Stimulated activated CD4-positive, alpha-beta T cell treated with anti-CD3 and anti-CD28 coated beads, Interleukin-1b, Interleukin-23, amount 100 ng/mL, for 4 hours (primary cell): ENCODE data around the gene PIAS4.
A peak's percentile ranks its signal among the peaks of the same experiment; 100 is the strongest.
"Not testable (repeated sequence)": the region's sequence is repeated elsewhere in the genome, so short reads cannot be mapped to it uniquely, and the experiment has no call there.

ENCODE experiments used
- DNase-seq, 2 donors: peaks; one replicate each; pipeline ENCODE4 v3.0.0-alpha.2; 2020; ENCODE audit warnings: low read depth in 2 of 2

Gene PIAS4

DNA sequence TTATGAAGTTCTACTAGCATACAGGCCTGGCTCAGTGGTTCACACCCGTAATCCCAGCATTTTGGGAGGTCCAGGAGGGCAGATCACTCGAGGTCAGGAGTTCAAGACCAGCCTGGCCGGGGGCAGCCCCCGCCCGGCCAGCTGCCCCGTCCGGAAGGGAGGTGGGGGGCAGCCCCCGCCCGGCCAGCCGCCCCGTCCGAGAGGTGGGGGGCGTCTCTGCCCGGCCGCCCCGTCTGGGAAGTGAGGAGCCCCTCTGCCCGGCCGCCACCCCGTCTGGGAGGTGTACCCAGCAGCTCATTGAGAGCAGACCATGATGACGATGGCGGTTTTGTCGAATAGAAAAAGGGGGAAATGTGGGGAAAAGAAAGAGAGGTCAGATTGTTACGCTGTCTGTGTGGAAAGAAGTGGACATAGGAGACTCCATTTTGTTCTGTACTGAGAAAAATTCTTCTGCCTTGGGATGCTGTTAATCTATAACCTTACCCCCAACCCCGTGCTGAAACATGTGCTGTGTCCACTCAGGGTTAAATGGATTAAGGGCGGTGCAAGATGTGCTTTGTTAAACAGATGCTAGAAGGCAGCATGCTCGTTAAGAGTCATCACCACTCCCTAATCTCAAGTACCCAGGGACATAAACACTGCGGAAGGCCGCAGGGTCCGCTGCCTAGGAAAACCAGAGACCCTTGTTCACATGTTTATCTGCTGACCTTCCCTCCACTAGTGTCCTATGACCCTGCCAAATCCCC, 8.7 kb upstream of the PIAS4 start:
- DNase-seq, result not testable (repeated sequence)

DNA sequence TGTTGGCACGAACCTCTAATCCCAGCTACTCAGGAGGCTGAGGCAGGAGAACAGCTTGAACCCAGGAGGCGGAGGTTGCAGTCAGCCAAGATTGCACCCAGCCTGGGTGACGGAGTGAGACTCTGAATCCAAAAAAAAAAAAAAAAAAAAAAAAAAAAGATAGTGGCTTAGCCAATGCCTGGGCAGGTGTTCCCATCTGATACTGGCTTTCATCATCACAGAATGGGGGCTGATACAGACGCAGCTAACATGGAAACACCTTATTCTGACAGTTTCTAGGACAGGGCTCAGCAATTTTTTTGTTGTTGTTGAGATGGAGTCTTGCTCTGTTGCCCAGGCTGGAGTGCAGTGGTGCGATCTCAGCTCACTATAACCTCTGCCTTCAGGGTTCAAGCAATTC, 6.7 kb upstream of the PIAS4 start:
- DNase-seq, result not testable (repeated sequence)

DNA sequence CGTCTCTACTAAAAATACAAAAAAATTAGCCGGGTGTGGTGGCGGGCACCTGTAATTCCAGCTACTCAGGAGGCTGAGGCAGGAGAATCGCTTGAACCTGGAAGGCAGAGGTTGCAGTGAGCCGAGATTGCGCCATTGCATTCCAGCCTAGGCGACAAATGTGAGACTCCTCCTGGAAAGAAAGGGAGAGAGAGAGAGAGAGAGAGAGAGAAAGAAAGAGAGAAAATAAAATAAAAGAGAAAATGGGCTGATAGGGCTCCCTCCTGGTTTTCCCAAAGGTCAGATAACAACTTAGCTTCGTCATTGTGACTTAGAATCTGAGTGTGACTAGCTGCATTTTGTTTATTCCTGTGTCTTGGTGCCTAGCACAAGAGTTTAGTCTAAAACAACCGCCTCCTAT, 2.1 kb upstream of the PIAS4 start:
- DNase-seq, result not testable (repeated sequence)

DNA sequence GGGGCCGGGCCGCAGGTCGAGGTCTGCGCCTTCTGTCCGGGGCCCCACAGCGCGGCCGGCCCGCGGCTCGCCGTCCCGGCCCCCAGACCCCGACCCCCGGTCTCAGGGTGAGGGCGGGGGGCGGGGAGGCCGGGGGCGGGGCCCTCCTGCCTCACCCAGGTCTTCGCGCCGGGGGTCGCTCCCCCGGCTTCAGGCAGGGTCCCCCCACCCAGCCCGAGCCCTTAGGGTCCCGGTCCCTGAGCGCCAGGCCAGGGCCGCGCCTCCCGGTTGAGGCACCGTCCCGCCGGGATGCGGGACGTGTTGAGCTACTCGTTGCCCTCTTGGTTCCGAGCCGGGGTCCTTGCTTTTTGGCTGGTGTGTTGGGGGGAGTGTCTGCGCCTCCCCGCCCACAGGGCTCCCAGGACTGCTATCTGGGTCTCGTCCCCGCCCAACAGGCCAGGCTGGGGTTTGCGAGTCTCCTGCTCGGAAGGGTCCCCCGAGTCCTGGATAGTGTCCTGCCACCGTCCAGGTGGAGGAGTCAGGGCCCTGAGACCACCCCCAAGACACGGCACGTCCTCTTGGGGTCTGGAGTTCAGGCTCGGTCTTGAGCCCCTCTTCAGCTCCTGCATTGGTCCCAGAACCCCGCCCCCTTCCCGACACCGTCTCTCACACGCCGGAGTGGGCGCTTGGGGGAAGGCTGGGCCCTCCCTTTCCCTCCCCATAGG, 452 bp downstream of the PIAS4 start:
- no peak for DNase-seq

DNA sequence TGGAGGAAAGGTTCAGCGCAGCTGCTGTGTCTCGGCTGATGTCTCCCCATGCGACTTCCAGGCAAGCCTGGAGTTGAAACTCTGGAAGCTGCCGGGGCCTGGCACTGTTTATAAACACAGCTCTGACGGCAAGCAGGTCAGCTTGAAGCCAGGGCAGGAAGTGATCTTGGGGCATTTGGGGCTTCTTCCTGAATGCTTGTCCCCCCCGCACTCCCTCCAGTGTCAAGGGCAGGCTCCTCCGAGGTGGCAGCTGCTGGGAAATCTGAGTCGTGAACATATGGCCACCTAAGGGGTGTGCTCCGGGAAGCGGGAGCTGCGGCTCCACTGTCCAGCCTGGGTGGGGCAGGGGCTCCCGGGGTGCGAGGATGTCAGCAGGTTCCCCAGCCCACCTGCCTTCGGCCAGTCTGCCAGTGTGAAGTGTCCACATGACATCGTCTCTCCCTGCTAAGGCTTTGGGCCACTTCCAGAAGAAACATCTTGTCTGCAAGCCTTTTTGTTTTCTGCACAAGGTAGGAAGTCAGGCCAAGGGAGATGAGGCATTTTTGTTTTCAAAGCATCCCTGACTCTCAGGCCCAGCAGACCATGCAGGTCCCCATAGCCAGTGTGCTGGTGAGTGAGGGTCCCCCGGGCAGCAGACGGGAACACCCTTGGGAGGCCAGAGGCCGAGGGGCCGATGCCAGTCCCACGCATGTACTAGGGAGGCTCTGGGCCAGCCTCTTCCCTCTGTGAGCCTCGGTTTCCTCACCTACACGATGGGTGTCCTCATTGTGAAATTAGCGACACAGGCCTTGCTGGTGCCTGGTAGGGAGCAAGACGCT, 2.7 kb downstream of the PIAS4 start:
- DNase-seq, result no peak

DNA sequence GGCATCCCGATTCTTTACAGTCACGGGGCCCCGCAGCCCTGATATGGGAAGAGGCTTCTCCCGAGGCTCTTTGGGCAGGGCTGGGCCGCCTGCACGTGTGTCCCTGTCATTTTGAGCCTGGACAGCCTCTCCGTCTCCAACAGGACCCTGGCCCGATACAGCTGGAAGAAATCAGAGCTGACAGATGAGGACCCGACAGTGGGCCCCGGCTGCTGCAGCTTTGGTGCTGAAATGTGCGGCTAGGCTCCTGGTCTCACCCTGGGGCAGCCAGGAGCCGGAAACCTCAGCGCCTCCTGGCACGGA, 3.2 kb downstream of the PIAS4 start:
- no peak for DNase-seq

DNA sequence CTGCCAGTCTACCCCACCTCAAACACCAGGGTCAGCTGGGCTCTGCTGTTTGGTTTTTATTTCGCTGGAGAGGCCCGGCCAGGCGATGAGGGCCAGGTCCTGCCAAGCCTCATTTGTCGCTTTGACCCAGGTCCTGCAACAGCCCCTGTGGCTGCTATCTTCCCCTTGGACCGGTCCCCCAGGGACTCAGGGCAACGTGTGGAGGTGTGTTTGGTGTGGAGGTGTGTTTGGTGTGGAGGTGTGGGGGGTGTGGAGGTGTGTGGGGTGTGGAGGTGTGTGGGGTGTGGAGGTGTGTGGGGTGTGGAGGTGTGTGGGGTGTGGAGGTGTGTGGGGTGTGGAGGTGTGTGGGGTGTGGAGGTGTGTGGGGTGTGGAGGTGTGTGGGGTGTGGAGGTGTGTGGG, 3.9 kb downstream of the PIAS4 start:
- not testable (repeated sequence) for DNase-seq

DNA sequence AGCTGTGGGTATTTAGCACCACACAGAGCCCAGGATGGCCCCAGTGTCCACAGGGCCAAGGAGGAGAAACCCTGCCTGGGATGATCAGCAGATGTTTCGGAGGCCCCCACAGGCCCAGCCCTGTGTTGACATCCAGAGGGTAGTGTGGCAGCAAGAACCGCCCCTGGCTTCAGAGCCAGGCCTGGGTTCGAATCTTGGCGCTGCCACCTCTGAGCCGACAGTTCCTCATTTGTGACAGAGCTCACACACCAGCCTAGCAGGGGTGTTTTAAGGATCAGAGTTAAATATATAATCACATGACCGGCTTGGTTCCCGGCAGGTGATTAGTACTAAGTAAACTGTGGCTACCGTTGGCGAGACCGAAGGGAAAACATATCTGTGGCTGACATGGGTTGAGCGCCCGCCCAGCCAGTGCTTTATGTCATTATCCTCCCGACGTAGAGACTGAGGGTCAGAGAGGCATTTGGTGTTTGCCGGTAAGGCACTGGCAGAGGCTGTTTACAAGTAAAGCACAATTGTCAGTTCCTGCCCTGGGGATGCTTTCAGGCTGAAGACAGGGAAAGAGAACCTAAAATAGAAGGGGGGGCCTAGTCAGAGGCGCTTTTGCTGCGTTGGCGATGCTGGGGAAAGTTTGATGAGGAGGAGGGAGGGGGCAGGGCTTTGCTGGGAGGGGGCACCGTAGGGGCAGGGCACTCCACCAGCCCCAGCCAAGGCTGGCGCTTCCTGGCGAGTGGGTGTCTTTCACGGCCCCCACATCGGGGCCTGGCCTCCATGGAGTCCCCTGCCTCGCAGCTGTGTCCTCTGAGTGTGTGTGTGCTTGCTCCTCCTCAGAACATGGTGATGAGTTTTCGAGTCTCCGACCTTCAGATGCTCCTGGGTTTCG, 4.8 kb downstream of the PIAS4 start:
- no peak for DNase-seq

DNA sequence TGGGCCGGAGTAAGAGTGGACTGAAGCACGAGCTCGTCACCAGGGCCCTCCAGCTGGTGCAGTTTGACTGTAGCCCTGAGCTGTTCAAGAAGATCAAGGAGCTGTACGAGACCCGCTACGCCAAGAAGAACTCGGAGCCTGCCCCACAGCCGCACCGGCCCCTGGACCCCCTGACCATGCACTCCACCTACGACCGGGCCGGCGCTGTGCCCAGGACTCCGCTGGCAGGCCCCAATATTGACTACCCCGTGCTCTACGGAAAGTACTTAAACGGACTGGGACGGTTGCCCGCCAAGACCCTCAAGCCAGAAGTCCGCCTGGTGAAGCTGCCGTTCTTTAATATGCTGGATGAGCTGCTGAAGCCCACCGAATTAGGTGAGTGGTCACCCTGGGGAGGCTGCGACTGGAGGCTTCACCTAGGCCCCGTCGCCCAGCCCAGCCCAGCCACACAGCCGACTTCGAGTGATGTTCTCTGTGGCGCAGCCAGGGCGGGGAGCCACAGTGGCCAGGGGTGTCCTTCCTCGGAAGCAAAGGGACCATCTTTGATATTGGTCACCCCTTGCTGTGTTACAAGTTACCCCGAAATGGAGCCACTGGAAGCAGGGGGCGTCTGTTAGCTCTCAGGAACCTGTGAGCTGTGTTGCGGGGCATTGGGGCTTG, 5.6 kb downstream of the PIAS4 start:
- DNase-seq, result no peak

DNA sequence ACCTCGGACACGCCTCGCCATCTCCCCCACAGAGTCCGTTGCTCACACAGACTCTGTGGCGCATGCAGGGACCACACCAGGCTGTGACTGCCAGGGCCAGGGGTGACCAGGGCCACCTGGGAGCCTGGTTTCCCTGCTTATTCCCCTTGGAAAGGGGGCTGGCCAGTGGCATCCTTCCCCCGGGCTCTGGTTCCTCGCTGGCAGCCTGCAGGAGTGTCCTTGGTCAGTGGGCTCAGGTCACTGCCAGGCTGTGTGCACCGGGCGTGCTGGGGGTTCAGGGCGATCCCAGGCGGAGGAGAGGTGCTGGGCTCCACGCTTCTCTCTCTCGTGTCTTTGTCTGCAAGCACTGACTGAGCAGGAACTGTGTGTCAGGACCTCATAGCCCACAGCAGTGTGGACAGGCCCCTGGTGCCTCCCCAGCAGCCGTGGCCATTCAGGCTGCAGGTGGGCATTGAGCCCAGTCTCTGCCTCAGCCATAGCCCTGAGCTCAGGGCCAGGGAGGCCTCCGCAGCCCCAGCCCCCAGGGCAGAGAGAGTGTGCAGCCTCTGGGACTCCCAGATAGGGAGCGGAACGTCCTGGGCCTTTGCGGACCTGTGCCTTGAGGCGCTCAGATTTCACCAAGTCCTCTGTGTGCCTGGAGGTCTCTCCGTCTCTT, 6.5 kb downstream of the PIAS4 start:
- DNase-seq, result no peak

DNA sequence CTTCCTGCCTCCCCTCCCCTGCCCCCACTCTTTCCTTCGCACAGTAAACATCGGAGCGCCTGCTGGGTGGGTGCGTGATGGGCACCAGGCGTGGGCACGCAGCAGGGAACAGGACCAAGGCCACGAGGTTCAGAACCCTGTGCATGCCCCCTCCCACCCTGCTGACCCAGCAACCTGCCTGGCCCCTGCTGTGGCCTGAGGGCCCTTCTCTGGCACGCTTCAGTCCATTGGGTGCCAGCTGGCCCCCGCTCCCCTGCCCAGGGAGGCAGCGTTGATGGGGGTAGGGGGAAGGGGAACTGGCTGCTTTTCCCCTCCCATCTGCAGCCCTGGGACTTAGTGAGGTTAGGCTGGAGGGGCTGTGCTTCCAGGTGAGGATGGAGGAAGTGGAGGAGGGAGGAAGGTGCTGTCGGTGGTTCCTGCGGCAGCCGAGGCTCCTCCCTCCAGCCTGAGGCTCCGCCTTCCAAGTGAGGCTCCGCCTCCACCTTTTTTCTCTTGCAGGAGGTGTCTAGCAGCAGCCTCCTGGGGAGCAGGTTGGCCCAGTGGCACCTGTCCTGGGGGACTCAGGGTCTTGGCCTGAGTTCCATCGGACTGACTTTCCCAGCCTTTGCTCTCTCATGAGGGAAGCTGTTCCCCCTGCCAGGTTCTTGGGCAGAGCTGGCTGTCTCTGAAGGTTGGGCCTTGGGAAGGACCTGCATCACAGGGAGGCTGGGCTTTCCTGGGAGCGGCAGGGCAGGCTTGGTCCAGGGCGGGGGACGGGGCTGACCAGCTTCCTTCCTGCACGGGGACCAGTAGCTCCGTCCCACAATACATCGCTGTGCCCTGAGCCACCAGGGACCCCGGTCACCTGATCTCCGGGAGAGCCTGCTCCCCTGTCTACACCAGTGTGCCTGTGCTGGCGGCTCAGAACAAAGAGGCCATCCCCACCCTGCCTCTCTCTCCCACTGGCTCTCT, 7.3 kb downstream of the PIAS4 start:
- peak; percentile 26 to 29 for DNase-seq

DNA sequence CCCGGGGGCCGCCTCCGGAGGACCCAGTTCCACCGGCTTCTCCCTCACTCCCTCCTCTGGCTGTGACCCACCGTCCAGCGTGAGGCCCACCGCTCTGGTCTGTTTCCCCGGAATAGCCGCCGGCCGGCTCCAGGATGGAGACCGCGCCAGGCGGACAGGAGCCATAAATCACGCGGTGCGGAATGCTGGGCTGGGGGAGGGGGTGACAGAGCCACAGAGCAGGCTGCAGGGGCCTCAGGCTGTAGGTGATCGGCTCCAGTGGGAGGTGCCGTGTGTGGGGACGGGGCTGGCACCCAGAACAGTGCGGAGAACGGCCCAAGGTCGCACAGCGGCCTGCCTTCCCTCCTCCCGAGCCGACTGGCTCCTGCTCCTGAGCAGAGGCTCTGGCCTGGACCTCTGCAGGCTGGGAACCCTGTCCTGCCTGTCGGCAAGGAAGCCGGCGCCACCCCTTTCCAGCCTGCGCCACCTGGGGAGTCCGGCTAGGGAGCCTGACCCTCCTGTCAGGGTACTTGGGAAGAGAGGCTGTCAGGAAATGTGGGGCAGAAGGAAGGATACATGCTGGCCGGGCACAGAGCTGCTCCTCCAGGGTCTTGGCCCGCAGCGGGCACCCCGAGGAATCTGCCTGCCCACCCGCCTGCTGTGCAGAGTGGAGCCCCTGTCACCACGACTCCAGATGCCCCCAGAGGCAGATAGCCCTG, 8.3 kb downstream of the PIAS4 start:
- no peak for DNase-seq

DNA sequence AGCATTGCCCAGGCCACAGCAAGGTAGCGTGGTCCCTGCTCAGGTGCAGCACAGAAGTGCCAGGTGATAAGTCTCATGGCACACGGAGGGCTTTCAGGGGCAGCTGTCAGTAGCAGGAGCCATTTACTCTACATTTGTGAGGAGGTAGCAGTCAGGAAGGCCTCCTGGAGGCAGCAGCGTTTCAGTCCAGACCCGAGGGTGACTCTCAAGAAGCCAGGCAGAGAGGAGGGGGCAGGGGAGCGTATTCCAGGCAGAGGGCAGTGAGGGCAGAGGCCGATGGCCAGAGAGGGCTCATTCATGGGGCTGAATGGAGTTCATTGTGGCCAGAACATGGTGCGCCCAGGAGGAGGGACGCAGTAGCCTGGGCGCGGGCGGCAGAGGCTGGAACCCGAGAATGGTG, 8.9 kb downstream of the PIAS4 start:
- no peak for DNase-seq

DNA sequence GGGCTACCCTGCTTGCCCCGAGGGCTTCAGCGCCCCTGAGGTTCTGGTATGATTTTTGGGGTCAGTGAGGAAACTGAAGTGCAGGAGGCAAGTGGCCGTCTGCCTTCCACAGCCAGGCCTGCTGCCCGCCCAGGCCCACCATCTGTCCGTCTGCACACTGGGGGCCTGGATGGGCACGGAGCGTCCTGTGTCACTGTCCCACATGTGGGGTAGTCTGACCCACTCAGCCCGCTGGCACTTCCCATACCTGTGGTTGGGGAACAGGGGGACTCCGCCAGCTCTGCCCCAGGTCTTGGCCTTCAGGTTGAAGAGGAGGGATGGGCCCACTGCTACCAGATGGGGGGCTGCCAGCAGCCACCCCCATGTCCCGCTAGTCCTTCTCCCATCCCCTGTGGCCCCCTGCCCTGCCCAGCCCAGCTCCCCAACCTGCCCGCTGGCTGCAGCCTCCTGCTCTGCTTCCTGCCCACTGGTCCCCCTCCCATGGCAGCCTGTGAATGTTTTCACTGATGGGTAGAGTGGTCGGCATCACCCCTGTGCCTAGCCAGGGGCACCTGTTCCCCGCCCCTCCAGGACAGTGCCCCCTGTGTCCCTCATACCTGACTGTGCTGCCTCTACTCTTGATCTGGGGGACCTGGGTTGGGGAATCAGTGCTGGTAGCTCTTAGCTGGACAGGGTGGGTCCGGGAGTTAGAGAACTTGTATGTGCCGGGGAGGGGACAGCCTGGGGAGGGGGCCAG, 9.5 kb downstream of the PIAS4 start:
- no peak for DNase-seq

DNA sequence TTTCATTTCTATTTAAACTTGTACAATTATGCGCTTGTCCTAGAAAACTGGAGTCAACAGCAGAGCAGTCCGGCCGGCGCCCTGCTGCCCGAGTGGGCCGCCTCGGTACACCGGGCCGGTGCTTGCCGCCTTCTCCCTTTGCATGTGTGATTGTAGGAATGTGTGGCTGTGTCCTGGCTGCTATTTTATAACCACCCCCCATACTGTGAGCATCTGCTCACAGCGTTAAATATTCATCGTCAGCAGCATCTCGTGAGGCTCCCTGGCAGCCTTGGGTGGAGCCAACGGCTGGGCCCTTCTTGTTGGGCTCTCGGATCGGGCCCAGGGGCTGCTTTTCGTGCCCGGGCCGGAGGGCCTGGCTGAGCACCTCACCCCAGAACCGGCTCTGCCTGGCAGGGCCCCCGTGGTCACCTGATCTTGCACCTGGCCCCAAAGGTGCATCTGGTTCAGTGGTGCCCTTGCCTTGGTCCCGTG, 10.6 kb downstream of the PIAS4 start:
- DNase-seq, result no peak

DNA sequence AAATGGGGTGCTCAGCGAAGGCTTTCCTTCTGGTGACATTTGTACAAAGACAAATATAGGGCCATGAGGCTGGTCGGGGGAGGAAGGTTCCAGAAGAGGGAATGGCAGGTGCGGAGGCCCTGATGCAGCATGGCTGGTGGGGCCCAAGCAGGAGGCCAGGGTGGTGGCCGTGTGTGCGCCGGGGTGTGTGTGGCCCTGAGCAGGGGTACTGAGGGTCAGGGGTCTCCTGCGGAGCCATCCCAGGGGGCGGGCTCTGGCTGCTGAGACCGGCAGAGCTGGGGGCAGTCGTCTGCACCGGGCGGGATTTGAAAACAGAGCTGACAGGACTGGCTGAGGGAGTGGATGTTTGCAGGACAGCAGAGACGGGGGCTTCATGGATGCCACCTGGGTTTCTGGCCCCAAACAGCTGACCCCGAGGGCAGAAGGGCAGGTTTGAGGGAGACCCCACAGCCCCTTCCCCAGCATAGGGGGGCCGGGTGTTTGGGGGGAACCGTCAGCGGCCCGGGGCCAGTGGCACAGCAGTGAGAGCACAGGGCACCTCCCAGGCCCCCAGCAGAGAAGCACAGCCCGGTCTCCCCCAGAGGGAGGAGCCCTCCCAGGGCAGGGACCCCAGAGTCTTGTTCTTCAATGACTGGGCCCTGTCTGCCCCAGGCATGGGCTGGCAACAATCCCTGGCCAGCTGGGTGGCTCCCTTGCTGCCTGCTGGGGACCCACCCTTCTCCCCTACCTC, 11.4 kb downstream of the PIAS4 start:
- no peak for DNase-seq

DNA sequence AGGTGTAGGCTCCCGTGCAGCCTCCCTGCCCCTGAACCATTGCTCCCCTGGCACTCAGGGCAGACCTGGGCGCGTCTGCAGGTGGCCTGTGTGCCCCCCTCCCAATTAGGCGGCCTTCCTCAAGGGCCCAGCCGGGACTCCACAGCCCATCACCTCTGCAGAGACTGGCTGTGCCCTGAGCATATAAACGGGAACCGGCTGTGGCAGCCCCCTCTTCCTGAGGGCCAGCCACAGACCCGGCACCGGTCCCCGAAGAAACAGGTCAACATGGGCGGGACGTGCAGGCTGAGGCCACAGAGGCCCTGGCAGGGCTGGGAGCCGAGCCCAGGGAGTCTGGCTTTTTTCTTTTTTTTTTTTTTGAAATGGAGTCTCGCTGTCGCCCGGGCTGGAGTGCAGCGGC, 12.0 kb downstream of the PIAS4 start:
- no peak for DNase-seq
